GM19025 (cell line): ENCODE results near the gene PACRG.

Experiments used
- ATAC-seq: cut with Tn5 transposase; IDR thresholded peaks from one replicate; pipeline ENCODE4 v1.9.1; 2021; ENCODE audit warnings: mild to moderate bottlenecking, low read depth, moderate library complexity; ENCODE audit not compliant: unreplicated experiment

The PACRG gene

GRCh38 chr6:163226836-163227485, 499.2 kb downstream of the PACRG start:
- ATAC-seq, result no peak

- no peak for ATAC-seq
Measured at GRCh38 chr6:163228041-163228440, 500.3 kb downstream of the PACRG start.

- no peak for ATAC-seq
Measured at GRCh38 chr6:163229050-163229449, 501.3 kb downstream of the PACRG start.

GRCh38 chr6:163230901-163231300, 503.1 kb downstream of the PACRG start:
- ATAC-seq, result no peak

GRCh38 chr6:163231356-163232014, 503.7 kb downstream of the PACRG start:
- ATAC-seq, result no peak

GRCh38 chr6:163232015-163232523, 504.3 kb downstream of the PACRG start:
- ATAC-seq, result no peak

GRCh38 chr6:163232649-163233048, 504.9 kb downstream of the PACRG start:
- ATAC-seq, result no peak

- ATAC-seq, result no peak
Measured at GRCh38 chr6:163237110-163237509, 509.3 kb downstream of the PACRG start.

- no peak for ATAC-seq
Measured at GRCh38 chr6:163239572-163240340, 512.0 kb downstream of the PACRG start.

GRCh38 chr6:163240556-163240955, 512.8 kb downstream of the PACRG start:
- ATAC-seq, result no peak

- no peak for ATAC-seq
Measured at GRCh38 chr6:163241683-163242082, 513.9 kb downstream of the PACRG start.

GRCh38 chr6:163243083-163243482, 515.3 kb downstream of the PACRG start:
- no peak for ATAC-seq

GRCh38 chr6:163243692-163244589, 516.2 kb downstream of the PACRG start:
- no peak for ATAC-seq

- ATAC-seq, result no peak
Measured at GRCh38 chr6:163248051-163248450, 520.3 kb downstream of the PACRG start.

- ATAC-seq, result no peak
Measured at GRCh38 chr6:163249651-163250101, 521.9 kb downstream of the PACRG start.

- ATAC-seq, result no peak
Measured at GRCh38 chr6:163250116-163250515, 522.3 kb downstream of the PACRG start.

GRCh38 chr6:163252061-163252591, 524.4 kb downstream of the PACRG start:
- ATAC-seq, result no peak

GRCh38 chr6:163253556-163254213, 525.9 kb downstream of the PACRG start:
- no peak for ATAC-seq

- no peak for ATAC-seq
Measured at GRCh38 chr6:163254341-163254835, 526.6 kb downstream of the PACRG start.
